GM18508 (cell line): ENCODE results near the gene MALRD1.

ENCODE experiments used
- ATAC-seq: cut with Tn5 transposase; IDR thresholded peaks from one replicate; pipeline ENCODE4 v1.9.1; 2021; ENCODE audit warnings: moderate number of reproducible peaks; ENCODE audit not compliant: insufficient read depth, unreplicated experiment

MALRD1 gene

GRCh38 chr10:19329475-19329874 is 280.9 kb downstream of the MALRD1 start:
- ATAC-seq, result no peak

GRCh38 chr10:19332304-19332703 is 283.7 kb downstream of the MALRD1 start:
- ATAC-seq, result no peak

- ATAC-seq, result no peak
Observed at GRCh38 chr10:19333631-19334030, 285.0 kb downstream of the MALRD1 start.

- ATAC-seq, result no peak
Observed at GRCh38 chr10:19347621-19348020, 299.0 kb downstream of the MALRD1 start.

GRCh38 chr10:19367176-19367575 is 318.6 kb downstream of the MALRD1 start:
- no peak for ATAC-seq

- ATAC-seq, result no peak
Observed at GRCh38 chr10:19373988-19374387, 325.4 kb downstream of the MALRD1 start.

GRCh38 chr10:19385846-19386450 is 337.3 kb downstream of the MALRD1 start:
- ATAC-seq, result no peak

- ATAC-seq, result no peak
Observed at GRCh38 chr10:19408924-19409323, 360.3 kb downstream of the MALRD1 start.

GRCh38 chr10:19411119-19411518 is 362.5 kb downstream of the MALRD1 start:
- ATAC-seq, result no peak

- ATAC-seq, result no peak
Observed at GRCh38 chr10:19412531-19412930, 363.9 kb downstream of the MALRD1 start.

GRCh38 chr10:19416164-19416563 is 367.6 kb downstream of the MALRD1 start:
- no peak for ATAC-seq

- ATAC-seq, result no peak
Observed at GRCh38 chr10:19417740-19418139, 369.1 kb downstream of the MALRD1 start.

GRCh38 chr10:19421674-19422073 is 373.1 kb downstream of the MALRD1 start:
- ATAC-seq, result no peak

GRCh38 chr10:19426034-19426433 is 377.4 kb downstream of the MALRD1 start:
- no peak for ATAC-seq

- no peak for ATAC-seq
Observed at GRCh38 chr10:19431622-19432351, 383.2 kb downstream of the MALRD1 start.

GRCh38 chr10:19449860-19450259 is 401.3 kb downstream of the MALRD1 start:
- no peak for ATAC-seq

- no peak for ATAC-seq
Observed at GRCh38 chr10:19451356-19451755, 402.8 kb downstream of the MALRD1 start.

GRCh38 chr10:19451937-19452336 is 403.3 kb downstream of the MALRD1 start:
- ATAC-seq, result no peak

GRCh38 chr10:19453967-19454366 is 405.4 kb downstream of the MALRD1 start:
- ATAC-seq, result no peak

GRCh38 chr10:19461588-19461987 is 413.0 kb downstream of the MALRD1 start:
- ATAC-seq, result no peak

GRCh38 chr10:19466709-19467108 is 418.1 kb downstream of the MALRD1 start:
- no peak for ATAC-seq

- no peak for ATAC-seq
Observed at GRCh38 chr10:19468413-19468812, 419.8 kb downstream of the MALRD1 start.
